ENCODE measurements around the gene AGXT2.

The AGXT2 gene

GRCh38 chr5:34978681-34979080, 69.1 kb downstream of the AGXT2 start:
- no peak for TF ChIP-seq RAD21 (IDR thresholded peaks at IDR 0.05; ENCODE audit: low read depth)

DNA sequence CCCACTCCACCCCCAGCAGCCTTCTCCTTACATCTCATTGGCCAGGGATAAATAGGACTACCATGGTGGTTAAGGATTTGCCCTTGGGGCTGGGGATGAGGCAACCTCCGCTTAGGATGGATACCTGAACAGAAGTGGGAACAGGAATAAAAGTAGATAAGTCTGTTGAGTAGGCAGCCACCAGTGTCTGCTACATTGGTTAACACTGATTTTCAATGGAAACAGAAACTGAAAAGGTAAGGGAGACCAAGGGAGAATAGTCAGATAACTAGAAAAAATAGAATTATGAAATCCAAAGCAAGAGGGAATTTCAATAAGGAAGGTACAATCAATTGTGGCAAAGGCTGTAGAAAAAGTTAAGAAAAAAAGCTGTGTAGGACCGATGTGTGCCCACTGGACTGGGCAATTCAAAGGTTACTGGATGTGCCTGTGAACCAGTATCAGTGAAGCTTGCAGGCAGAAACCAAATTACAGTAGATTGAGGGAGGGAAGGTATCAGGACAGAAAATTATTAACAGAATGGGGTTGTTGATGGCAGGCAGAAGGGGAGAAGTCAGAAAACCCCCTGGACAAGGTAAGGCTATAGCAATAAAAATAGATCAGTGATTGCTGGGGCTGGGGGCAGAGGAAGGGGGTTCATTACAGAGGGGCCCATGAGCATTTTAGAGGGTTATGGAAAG, 69.7 kb downstream of the AGXT2 start:
- no peak for TF ChIP-seq CREB1 (IDR thresholded peaks at IDR 0.05; ENCODE audit: low read depth)
- no peak for TF ChIP-seq REST (IDR thresholded peaks at IDR 0.05; ENCODE audit: low read depth)
- TF ChIP-seq EGR1 (IDR thresholded peaks at IDR 0.05): no peak
- TF ChIP-seq MAX (IDR thresholded peaks at IDR 0.05): no peak
- TF ChIP-seq TCF12 (IDR thresholded peaks at IDR 0.05; ENCODE audit: low read depth): no peak
- TF ChIP-seq TEAD4 (IDR thresholded peaks at IDR 0.05): no peak
- TF ChIP-seq NFIC (IDR thresholded peaks at IDR 0.05): no peak
- TF ChIP-seq FOXM1 (IDR thresholded peaks at IDR 0.05; ENCODE audit: borderline replicate concordance, low read depth): no peak
- no peak for TF ChIP-seq EP300 (IDR thresholded peaks at IDR 0.05; ENCODE audit: borderline replicate concordance)
- TF ChIP-seq, protein P1, sequence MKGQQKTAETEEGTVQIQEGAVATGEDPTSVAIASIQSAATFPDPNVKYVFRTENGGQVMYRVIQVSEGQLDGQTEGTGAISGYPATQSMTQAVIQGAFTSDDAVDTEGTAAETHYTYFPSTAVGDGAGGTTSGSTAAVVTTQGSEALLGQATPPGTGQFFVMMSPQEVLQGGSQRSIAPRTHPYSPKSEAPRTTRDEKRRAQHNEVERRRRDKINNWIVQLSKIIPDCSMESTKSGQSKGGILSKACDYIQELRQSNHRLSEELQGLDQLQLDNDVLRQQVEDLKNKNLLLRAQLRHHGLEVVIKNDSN (IDR thresholded peaks at IDR 0.05): no peak
- TF ChIP-seq YY1 (IDR thresholded peaks at IDR 0.05; ENCODE audit: low read depth): no peak
- no peak for TF ChIP-seq TAF1 (IDR thresholded peaks at IDR 0.05; ENCODE audit: low read depth)

DNA sequence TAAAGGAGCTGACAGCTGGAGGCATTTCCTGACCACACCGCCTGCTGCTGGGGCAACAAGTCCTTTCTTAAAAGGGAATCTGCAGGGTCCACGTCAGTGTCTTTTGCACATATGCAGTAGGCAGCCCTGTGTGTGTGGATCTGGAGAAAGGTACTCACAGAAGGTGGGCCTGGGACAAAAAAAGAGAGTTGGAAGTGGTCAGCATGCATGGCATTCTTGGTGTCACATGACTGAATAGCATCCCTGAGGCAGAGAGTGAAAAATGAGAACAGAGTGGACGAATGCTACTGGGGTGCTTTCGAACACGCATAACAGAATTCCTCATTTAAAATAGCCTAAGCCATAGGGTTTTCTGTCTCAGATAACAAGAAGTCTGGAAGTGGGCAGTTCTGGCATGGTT, 71.4 kb downstream of the AGXT2 start:
- TF ChIP-seq, protein P1 (IDR thresholded peaks at IDR 0.05): no peak
- TF ChIP-seq NFIC (IDR thresholded peaks at IDR 0.05) (no peak), EP300 (IDR thresholded peaks at IDR 0.05; ENCODE audit: borderline replicate concordance) (no peak), TCF12 (IDR thresholded peaks at IDR 0.05; ENCODE audit: low read depth) (no peak), CREB1 (IDR thresholded peaks at IDR 0.05; ENCODE audit: low read depth) (no peak), EGR1 (IDR thresholded peaks at IDR 0.05) (no peak), YY1 (IDR thresholded peaks at IDR 0.05; ENCODE audit: low read depth) (no peak), TEAD4 (IDR thresholded peaks at IDR 0.05) (no peak), MAX (IDR thresholded peaks at IDR 0.05) (no peak), REST (IDR thresholded peaks at IDR 0.05; ENCODE audit: low read depth) (no peak), TAF1 (IDR thresholded peaks at IDR 0.05; ENCODE audit: low read depth) (no peak), RAD21 (IDR thresholded peaks at IDR 0.05; ENCODE audit: low read depth) (no peak), ZBTB7A (IDR thresholded peaks at IDR 0.05; ENCODE audit: low read depth) (no peak), FOXM1 (IDR thresholded peaks at IDR 0.05; ENCODE audit: borderline replicate concordance, low read depth) (no peak), CEBPB (IDR thresholded peaks at IDR 0.05) (no peak)

DNA sequence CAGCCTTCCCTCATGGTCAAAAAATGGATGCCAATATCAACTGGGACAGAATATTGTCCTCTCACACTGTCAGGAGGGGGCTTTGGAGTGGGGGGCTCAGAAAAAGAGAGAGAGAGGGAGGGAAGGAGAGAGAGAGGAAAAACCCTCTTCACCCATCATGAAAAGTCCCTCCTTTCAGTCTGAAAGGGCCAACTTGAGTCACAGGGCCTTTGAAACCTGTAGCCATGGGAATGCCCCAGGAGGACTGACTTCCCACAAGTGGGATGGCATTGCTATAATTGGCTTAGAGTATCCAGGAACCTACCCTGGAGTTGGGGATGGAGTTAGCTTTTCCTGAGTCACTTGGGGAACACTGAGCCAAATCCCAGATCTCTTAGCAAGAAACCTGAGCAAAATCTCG, 77.2 kb downstream of the AGXT2 start:
- TF ChIP-seq YY1 (IDR thresholded peaks at IDR 0.05; ENCODE audit: low read depth) (no peak), NFIC (IDR thresholded peaks at IDR 0.05) (no peak), ZBTB7A (IDR thresholded peaks at IDR 0.05; ENCODE audit: low read depth) (no peak), MAX (IDR thresholded peaks at IDR 0.05) (no peak), EP300 (IDR thresholded peaks at IDR 0.05; ENCODE audit: borderline replicate concordance) (no peak), TCF12 (IDR thresholded peaks at IDR 0.05; ENCODE audit: low read depth) (no peak), RAD21 (IDR thresholded peaks at IDR 0.05; ENCODE audit: low read depth) (no peak), CREB1 (IDR thresholded peaks at IDR 0.05; ENCODE audit: low read depth) (no peak), FOXM1 (IDR thresholded peaks at IDR 0.05; ENCODE audit: borderline replicate concordance, low read depth) (no peak), TAF1 (IDR thresholded peaks at IDR 0.05; ENCODE audit: low read depth) (no peak), TEAD4 (IDR thresholded peaks at IDR 0.05) (no peak), CEBPB (IDR thresholded peaks at IDR 0.05) (no peak)
- TF ChIP-seq, protein P1 (IDR thresholded peaks at IDR 0.05): no peak

DNA sequence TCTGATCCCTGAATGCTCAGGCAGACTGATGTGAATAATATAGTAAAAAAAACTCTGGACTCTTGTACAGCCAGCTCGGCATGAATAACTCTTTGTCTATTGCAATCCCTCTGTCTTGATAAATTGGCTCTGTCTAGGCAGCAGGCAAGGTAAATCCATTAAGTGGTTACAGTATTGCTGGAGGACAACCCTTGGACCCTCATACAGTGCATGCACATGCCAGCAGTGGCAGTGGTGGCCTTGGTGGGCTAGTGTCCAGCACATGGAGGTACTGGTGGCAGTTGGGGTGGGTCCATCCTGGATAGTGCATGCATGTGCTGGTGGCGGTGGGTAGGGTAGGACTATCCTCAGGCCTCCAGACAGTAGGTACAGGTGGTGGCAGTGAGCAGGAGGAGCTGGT, 79.5 kb downstream of the AGXT2 start:
- TF ChIP-seq RAD21 (IDR thresholded peaks at IDR 0.05; ENCODE audit: low read depth) (no peak), FOXM1 (IDR thresholded peaks at IDR 0.05; ENCODE audit: borderline replicate concordance, low read depth) (no peak), MAX (IDR thresholded peaks at IDR 0.05) (no peak), CEBPB (IDR thresholded peaks at IDR 0.05) (no peak), YY1 (IDR thresholded peaks at IDR 0.05; ENCODE audit: low read depth) (no peak), TCF12 (IDR thresholded peaks at IDR 0.05; ENCODE audit: low read depth) (no peak), TAF1 (IDR thresholded peaks at IDR 0.05; ENCODE audit: low read depth) (no peak)
- TF ChIP-seq, protein P1 (IDR thresholded peaks at IDR 0.05): no peak

All from Ishikawa (cell line).